GM12878 (cell line): ENCODE measurements around the gene SMARCAD1. TPM values are rescaled to one million over a fixed set of nuclear protein-coding genes. Genes with fewer than 3 reads are reported as not detected.

Source experiments
- ATAC-seq: fragments of 200-7000 bp; cut with Tn5 transposase; 3 replicates; pipeline ENCODE4 v1.9.1; 2020; ENCODE audit warnings: mild to moderate bottlenecking, moderate library complexity
- BruUV-seq: library from RNA; stranded (reverse); fragments of 400-500 nt; replicated peaks from 2 replicates; lab custom pipeline; 2021; lab: Mats Ljungman, UMichigan
- CTCF ChIA-PET: fragments of 300-600 bp; sonication (Branson Sonifier 250); formaldehyde crosslinking; extraction: SDS; loops from one replicate; lab custom pipeline; 2021; ENCODE audit warnings: inconsistent platforms; lab: Yijun Ruan, JAX
- POLR2A ChIA-PET: fragments of 350-600 bp; formaldehyde crosslinking; extraction: SDS; loops from one replicate; lab custom pipeline; 2021; ENCODE audit warnings: inconsistent platforms; lab: Charles Lee
- RAD21 ChIA-PET: fragments of 300-600 bp; sonication (Branson Sonifier 250); formaldehyde crosslinking; loops from one replicate; lab custom pipeline; 2023; ENCODE audit warnings: antibody characterized with exemption; ENCODE audit not compliant: unreplicated experiment; lab: Charles Lee
- SMC1A ChIA-PET: fragments of 300-600 bp; sonication (Branson Sonifier 250); formaldehyde crosslinking; loops from one replicate; lab custom pipeline; 2023; ENCODE audit not compliant: unreplicated experiment, uncharacterized antibody; lab: Charles Lee
- DNase-seq: peaks from one replicate; pipeline ENCODE4 v3.0.0-alpha.2; 2011; ENCODE audit warnings: low read depth, low spot score
- FAIRE-seq: peaks from 3 replicates; lab custom pipeline; 2011; peaks lifted over from hg19 to GRCh38; lab: Jason Lieb, UNC
- H2AFZ ChIP-seq: 2 replicates; pipeline ENCODE4 v1.6.0; 2011; ENCODE audit warnings: low read depth, low read length, control low read depth; ENCODE audit not compliant: control insufficient read depth
- H3K27ac ChIP-seq: 2 replicates; pipeline ENCODE4 v1.5.1; 2011; ENCODE audit warnings: control low read depth; ENCODE audit not compliant: control insufficient read depth, insufficient read depth
- H3K27me3 ChIP-seq, 2 experiments: replicated peaks in 1 of 2; 2 replicates each; pipeline versions ENCODE4 v1.6.0 to v1.6.1; 2011; ENCODE audit warnings: low read length in 1 of 2; ENCODE audit not compliant: control insufficient read depth in 2 of 2, insufficient read depth in 2 of 2
- H3K36me3 ChIP-seq, 2 experiments: 2 replicates each; pipeline ENCODE4 v1.5.1; 2011; ENCODE audit warnings: low read length in 1 of 2; ENCODE audit not compliant: control insufficient read depth in 2 of 2, insufficient read depth in 2 of 2
- H3K4me1 ChIP-seq: 2 replicates; pipeline ENCODE4 v1.6.1; 2011; ENCODE audit warnings: mild to moderate bottlenecking, low read length, moderate library complexity, mixed read lengths; ENCODE audit not compliant: control insufficient read depth, insufficient read depth
- H3K4me2 ChIP-seq: 2 replicates; pipeline ENCODE4 v1.6.0; 2011; ENCODE audit warnings: control low read depth; ENCODE audit not compliant: control insufficient read depth, insufficient read depth
- H3K4me3 ChIP-seq: fragments of 200-600 bp; sonication (generic); 2 replicates; pipeline ENCODE4 v1.5.1; 2016
- H3K79me2 ChIP-seq: 2 replicates; pipeline ENCODE4 v1.6.0; 2011; ENCODE audit warnings: low read length; ENCODE audit not compliant: control insufficient read depth, insufficient read depth
- H3K9ac ChIP-seq: 2 replicates; pipeline ENCODE4 v1.8.0; 2011; ENCODE audit warnings: low read length, control low read depth, mixed read lengths; ENCODE audit not compliant: control insufficient read depth, insufficient read depth
- H3K9me3 ChIP-seq: replicated peaks from 3 replicates; pipeline ENCODE4 v1.5.1; 2011; ENCODE audit warnings: mild to moderate bottlenecking, low read length; ENCODE audit not compliant: control insufficient read depth, insufficient read depth
- H4K20me1 ChIP-seq: 2 replicates; pipeline ENCODE4 v1.6.0; 2011; ENCODE audit not compliant: control insufficient read depth, insufficient read depth
- CREB1 ChIP-seq: IDR thresholded peaks from 2 replicates; pipeline ENCODE4 v1.6.1; 2012; ENCODE audit warnings: low read depth, mild to moderate bottlenecking, inconsistent platforms
- HDAC2 ChIP-seq: fragments of 200-600 bp; sonication (generic); IDR thresholded peaks from 2 replicates; pipeline ENCODE4 v1.6.1; 2017
- IKZF1 ChIP-seq: fragments of 450-650 bp; conservative IDR thresholded peaks from 2 replicates; pipeline ENCODE4 v1.6.1; 2017; ENCODE audit warnings: antibody characterized with exemption, mild to moderate bottlenecking
- MEF2B ChIP-seq: fragments of 450-650 bp; IDR thresholded peaks from 2 replicates; pipeline ENCODE4 v1.6.1; 2018; ENCODE audit warnings: mild to moderate bottlenecking, moderate library complexity; ENCODE audit not compliant: partially characterized antibody, poor library complexity, severe bottlenecking
- PAX8 ChIP-seq: fragments of 450-650 bp; IDR thresholded peaks from 2 replicates; pipeline ENCODE4 v1.6.1; 2017; ENCODE audit warnings: mild to moderate bottlenecking, moderate library complexity
- PKNOX1 ChIP-seq: fragments of 450-650 bp; IDR thresholded peaks from 2 replicates; pipeline ENCODE4 v1.6.1; 2016; ENCODE audit warnings: mild to moderate bottlenecking
- POLR2A ChIP-seq: IDR thresholded peaks from 2 replicates; pipeline ENCODE4 v1.6.1; 2011; ENCODE audit warnings: low read depth, mild to moderate bottlenecking, low read length
- POU2F2 ChIP-seq: IDR thresholded peaks from 3 replicates; pipeline ENCODE4 v1.6.1; 2011; ENCODE audit warnings: low read depth, mild to moderate bottlenecking, low read length, borderline replicate concordance
- SIX5 ChIP-seq: IDR thresholded peaks from 2 replicates; pipeline ENCODE4 v1.6.1; 2011; ENCODE audit warnings: mild to moderate bottlenecking, low read depth, low read length, moderate library complexity; ENCODE audit not compliant: severe bottlenecking
- SREBF1 ChIP-seq: IDR thresholded peaks from 2 replicates; pipeline ENCODE4 v1.6.1; 2012; ENCODE audit warnings: mild to moderate bottlenecking, low read length
- YY1 ChIP-seq: IDR thresholded peaks from 2 replicates; pipeline ENCODE4 v1.6.1; 2011; ENCODE audit warnings: low read depth, mild to moderate bottlenecking, low read length
- ZNF207 ChIP-seq: fragments of 450-650 bp; IDR thresholded peaks from 2 replicates; pipeline ENCODE4 v1.6.1; 2014; ENCODE audit warnings: antibody characterized with exemption, mild to moderate bottlenecking, borderline replicate concordance
- ZNF24 ChIP-seq: fragments of 450-650 bp; IDR thresholded peaks from 2 replicates; pipeline ENCODE4 v1.6.1; 2017; ENCODE audit warnings: antibody characterized with exemption, mild to moderate bottlenecking
- WGBS: methylation state at CpG from one replicate; pipeline ENCODE4 v1.1.6; 2016; ENCODE audit warnings: low lambda C conversion rate; ENCODE audit not compliant: insufficient replicate concordance, insufficient coverage; ENCODE audit errors: missing lambda C conversion rate; 5-methylcytosine and 5-hydroxymethylcytosine counted together
- in situ Hi-C: fragments of 300-500 bp; cut with MboI; formaldehyde crosslinking; loops from 9 replicates; pipeline ENCODE4 v1.14.3; 2018; ENCODE audit warnings: mixed read lengths
- intact Hi-C: fragments of 100-400 bp; cut with micrococcal nuclease; formaldehyde crosslinking; loops from one replicate; pipeline ENCODE4 v1.14.2; 2022; ENCODE audit not compliant: unreplicated experiment
- polyA plus RNA-seq, 11 experiments: library from polyadenylated mRNA; depleted of rRNA in 4 of 11; unstranded in 6 of 11; stranded (reverse) in 5 of 11; fragments of >200 nt; fragmentation: Nextera tagmentation in 4 of 11; fragmentation: Illumina TruSeq in 1 of 11; extraction: Ambion mirVana in 4 of 11; extraction: Trizol in 1 of 11; gene quantifications; 1 replicate in 1 of 11; 2 replicates in 10 of 11; pipeline versions ENCODE4 v1.2.1 to v1.2.3, GENCODE V29; 2011 to 2016; ENCODE audit warnings: inconsistent platforms in 2 of 11, missing spikeins in 2 of 11, low read depth in 1 of 11
- total RNA-seq, 4 experiments: library from RNA; depleted of rRNA in 3 of 4; stranded (reverse); fragments of >200 nt in 3 of 4; fragmentation: Illumina TruSeq in 1 of 4; extraction: Trizol in 1 of 4; gene quantifications; 2 replicates each; pipeline versions ENCODE4 v1.2.1 to v1.2.3, GENCODE V29; 2013 to 2021
- TF ChIP-seq, protein P1 (sequence below): fragments of 450-650 bp; formaldehyde crosslinking; IDR thresholded peaks from 2 replicates; pipeline ENCODE4 v1.5.0; 2022; ENCODE audit warnings: mild to moderate bottlenecking, missing genetic modification characterization

Gene SMARCAD1
- total and polyA plus RNA-seq, 10 of the 15 experiments (the other 5 are each of a cell fraction or from before 2014, with no cell fraction given) = 7.6 to 41.2 (median 27.7) TPM

DNA sequence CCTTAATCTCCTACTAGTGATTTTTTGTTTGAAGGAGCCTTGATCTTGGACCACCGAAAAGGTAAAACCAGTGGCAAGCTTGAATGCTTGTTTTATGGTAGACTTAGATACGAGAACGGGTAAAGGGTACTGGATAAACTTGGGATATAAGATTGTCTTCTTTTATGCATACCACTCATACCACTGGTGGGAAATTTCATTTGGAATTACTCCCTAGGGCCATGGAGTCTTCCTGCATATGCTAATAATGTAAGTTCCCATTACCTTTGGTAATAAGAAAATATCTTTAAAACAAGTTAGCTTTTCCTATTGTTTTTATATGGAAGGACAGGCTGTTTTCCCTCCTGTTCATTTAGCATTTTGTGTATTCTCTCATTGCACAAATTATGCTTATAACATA, 11.7 kb downstream of the SMARCAD1 start:
- Histone ChIP-seq H4K20me1 (no peaks in the 10 kb centered on the region), H3K4me3 (no peak overlapping the region), H3K4me2 (no peak overlapping the region), H3K27ac (no peak overlapping the region), H3K9me3 (peaks cover 2% of the 10 kb centered on the region; the same call in 1 of the 3 replicates), H3K79me2 (peaks cover 8% of the 10 kb centered on the region), H2AFZ (no peak overlapping the region), H3K4me1 (no peaks in the 10 kb centered on the region), H3K9ac (no peak overlapping the region), H3K27me3 (no peaks in the 10 kb centered on the region), H3K36me3 (peaks cover 0 to 17% of the 10 kb centered on the region in 2 experiments; a peak in 1 of 4 replicates)
- ChIA-PET RAD21 (no interaction called here), POLR2A (no interaction called here), CTCF (no interaction called here), SMC1A (no interaction called here)
- FAIRE-seq (no peak), ATAC-seq (no peak), DNase-seq (no peak)
- intact Hi-C loops = no loop called here
- TF ChIP-seq SREBF1 = no peak
- in situ Hi-C loops = no loop called here
- 98% methylated on average over 3 of the region's 3 CpGs for WGBS
- BruUV-seq = no TSS peak

- FAIRE-seq (no peak), DNase-seq (no peak), ATAC-seq (no peak)
- H3K36me3 ChIP-seq = peaks cover 2% of the 10 kb centered on the region in 2 experiments; a peak in 3 of 4 replicates
- no peak overlapping the region for H2AFZ ChIP-seq
- ChIA-PET SMC1A (no interaction called here), RAD21 (no interaction called here), CTCF (no interaction called here), POLR2A (no interaction called here)
- no peak overlapping the region for H3K4me3 ChIP-seq
- 47% methylated on average over 1 of the region's 1 CpG for WGBS
- in situ Hi-C loops (no loop called here), intact Hi-C loops (no loop called here)
- H3K27ac ChIP-seq = no peak overlapping the region
- no peak overlapping the region for H3K4me2 ChIP-seq
- H3K9ac ChIP-seq = no peak overlapping the region
- H4K20me1 ChIP-seq = no peaks in the 10 kb centered on the region
- H3K79me2 ChIP-seq = peaks cover 1% of the 10 kb centered on the region
- H3K9me3 ChIP-seq = no peaks in the 10 kb centered on the region
- H3K4me1 ChIP-seq = no peaks in the 10 kb centered on the region
- no TSS peak for BruUV-seq
- no peaks in the 10 kb centered on the region for H3K27me3 ChIP-seq
- no peak for TF ChIP-seq YY1
- TF ChIP-seq CREB1 = no peak
- no peak for TF ChIP-seq IKZF1
- TF ChIP-seq POLR2A = no peak
- no peak for TF ChIP-seq PKNOX1
- TF ChIP-seq, protein P1, sequence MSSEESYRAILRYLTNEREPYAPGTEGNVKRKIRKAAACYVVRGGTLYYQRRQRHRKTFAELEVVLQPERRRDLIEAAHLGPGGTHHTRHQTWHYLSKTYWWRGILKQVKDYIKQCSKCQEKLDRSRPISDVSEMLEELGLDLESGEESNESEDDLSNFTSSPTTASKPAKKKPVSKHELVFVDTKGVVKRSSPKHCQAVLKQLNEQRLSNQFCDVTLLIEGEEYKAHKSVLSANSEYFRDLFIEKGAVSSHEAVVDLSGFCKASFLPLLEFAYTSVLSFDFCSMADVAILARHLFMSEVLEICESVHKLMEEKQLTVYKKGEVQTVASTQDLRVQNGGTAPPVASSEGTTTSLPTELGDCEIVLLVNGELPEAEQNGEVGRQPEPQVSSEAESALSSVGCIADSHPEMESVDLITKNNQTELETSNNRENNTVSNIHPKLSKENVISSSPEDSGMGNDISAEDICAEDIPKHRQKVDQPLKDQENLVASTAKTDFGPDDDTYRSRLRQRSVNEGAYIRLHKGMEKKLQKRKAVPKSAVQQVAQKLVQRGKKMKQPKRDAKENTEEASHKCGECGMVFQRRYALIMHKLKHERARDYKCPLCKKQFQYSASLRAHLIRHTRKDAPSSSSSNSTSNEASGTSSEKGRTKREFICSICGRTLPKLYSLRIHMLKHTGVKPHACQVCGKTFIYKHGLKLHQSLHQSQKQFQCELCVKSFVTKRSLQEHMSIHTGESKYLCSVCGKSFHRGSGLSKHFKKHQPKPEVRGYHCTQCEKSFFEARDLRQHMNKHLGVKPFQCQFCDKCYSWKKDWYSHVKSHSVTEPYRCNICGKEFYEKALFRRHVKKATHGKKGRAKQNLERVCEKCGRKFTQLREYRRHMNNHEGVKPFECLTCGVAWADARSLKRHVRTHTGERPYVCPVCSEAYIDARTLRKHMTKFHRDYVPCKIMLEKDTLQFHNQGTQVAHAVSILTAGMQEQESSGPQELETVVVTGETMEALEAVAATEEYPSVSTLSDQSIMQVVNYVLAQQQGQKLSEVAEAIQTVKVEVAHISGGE = no peak
- TF ChIP-seq HDAC2 = no peak
- TF ChIP-seq ZNF24 = no peak
- TF ChIP-seq PAX8 = no peak
- no peak for TF ChIP-seq SIX5
- TF ChIP-seq ZNF207 = no peak
- TF ChIP-seq MEF2B = no peak
- no peak for TF ChIP-seq POU2F2
Observed at GRCh38 chr4:94221916-94222315, 14.3 kb downstream of the SMARCAD1 start.
